Liver (tissue), 9 donors: ENCODE data around the gene ZNF354C. TPM values are rescaled to one million over a fixed set of nuclear protein-coding genes. Genes with fewer than 3 reads are reported as not detected.

Experiments used
- DNase-seq: peaks from one replicate; pipeline ENCODE4 v3.0.0-alpha.2; 2017; ENCODE audit warnings: low spot score
- H3K27ac ChIP-seq, 2 donors: one replicate each; pipeline ENCODE4 v1.7.0; 2013; ENCODE audit warnings: inconsistent platforms in 2 of 2, low read length in 2 of 2, control low read depth in 1 of 2, low read depth in 1 of 2, mild to moderate bottlenecking in 1 of 2
- H3K27me3 ChIP-seq, 4 donors: one replicate each; pipeline versions ENCODE4 v1.6.1 to v1.7.0; 2013; ENCODE audit warnings: low read length in 3 of 4, inconsistent platforms in 1 of 4, mild to moderate bottlenecking in 1 of 4, moderate library complexity in 1 of 4; ENCODE audit not compliant: control insufficient read depth in 4 of 4, insufficient read depth in 4 of 4
- H3K36me3 ChIP-seq, 4 donors: one replicate each; pipeline versions ENCODE4 v1.6.1 to v1.7.0; 2013; ENCODE audit warnings: low read length in 3 of 4, mild to moderate bottlenecking in 3 of 4, low read depth in 1 of 4, moderate library complexity in 1 of 4; ENCODE audit not compliant: control insufficient read depth in 4 of 4, insufficient read depth in 3 of 4
- H3K4me1 ChIP-seq, 4 donors: one replicate each; pipeline versions ENCODE4 v1.6.1 to v1.7.0; 2013; ENCODE audit warnings: low read length in 3 of 4, mild to moderate bottlenecking in 3 of 4, moderate library complexity in 1 of 4; ENCODE audit not compliant: control insufficient read depth in 4 of 4, insufficient read depth in 4 of 4
- H3K4me3 ChIP-seq, 3 donors: one replicate each; pipeline versions ENCODE4 v1.6.1 to v1.7.0; 2013; ENCODE audit warnings: low read length in 3 of 3, control low read depth in 1 of 3, low read depth in 1 of 3, mild to moderate bottlenecking in 1 of 3
- H3K9ac ChIP-seq, 2 donors: one replicate each; pipeline ENCODE4 v1.7.0; 2013; ENCODE audit warnings: low read length in 2 of 2, mild to moderate bottlenecking in 2 of 2, moderate library complexity in 2 of 2, control low read depth in 1 of 2, low read depth in 1 of 2
- H3K9me3 ChIP-seq, 4 donors: one replicate each; pipeline versions ENCODE4 v1.6.1 to v1.7.0; 2013; ENCODE audit warnings: low read length in 3 of 4; ENCODE audit not compliant: control insufficient read depth in 4 of 4
- ATF3 ChIP-seq: IDR thresholded peaks from 2 replicates; pipeline ENCODE4 v1.6.1; 2016; ENCODE audit warnings: antibody characterized with exemption
- CTCF ChIP-seq: fragments of 150-350 bp; IDR thresholded peaks from 2 replicates; pipeline ENCODE4 v1.5.1; 2017; ENCODE audit warnings: improper control_type of control experiment, low read depth, low read length; ENCODE audit not compliant: missing input control
- EGR1 ChIP-seq, 2 donors: IDR thresholded peaks; 2 replicates each; pipeline ENCODE4 v1.6.1; 2016 to 2018; ENCODE audit warnings: antibody characterized with exemption in 2 of 2, low read depth in 2 of 2
- FOXA1 ChIP-seq: IDR thresholded peaks from 2 replicates; pipeline ENCODE4 v1.6.1; 2016; ENCODE audit warnings: antibody characterized with exemption
- FOXA2 ChIP-seq: IDR thresholded peaks from 2 replicates; pipeline ENCODE4 v1.6.1; 2016; ENCODE audit warnings: antibody characterized with exemption
- GABPA ChIP-seq, 2 donors: IDR thresholded peaks in 1 of 2; conservative IDR thresholded peaks in 1 of 2; 2 replicates each; pipeline ENCODE4 v1.6.1; 2016; ENCODE audit warnings: antibody characterized with exemption in 2 of 2, mild to moderate bottlenecking in 1 of 2, moderate library complexity in 1 of 2
- HNF4A ChIP-seq, 2 donors: conservative IDR thresholded peaks; 2 replicates each; pipeline ENCODE4 v1.6.1; 2016; ENCODE audit warnings: antibody characterized with exemption in 2 of 2, mild to moderate bottlenecking in 2 of 2
- HNF4G ChIP-seq: IDR thresholded peaks from 2 replicates; pipeline ENCODE4 v1.6.1; 2016; ENCODE audit warnings: antibody characterized with exemption
- JUND ChIP-seq, 2 donors: IDR thresholded peaks; 2 replicates each; pipeline ENCODE4 v1.6.1; 2016; ENCODE audit warnings: antibody characterized with exemption in 2 of 2
- MAX ChIP-seq: IDR thresholded peaks from 2 replicates; pipeline ENCODE4 v1.6.1; 2016; ENCODE audit warnings: antibody characterized with exemption
- NR2F2 ChIP-seq: IDR thresholded peaks from 2 replicates; pipeline ENCODE4 v1.6.1; 2016; ENCODE audit warnings: antibody characterized with exemption
- RAD21 ChIP-seq, 2 donors: IDR thresholded peaks; 2 replicates each; pipeline ENCODE4 v1.6.1; 2016; ENCODE audit warnings: antibody characterized with exemption in 2 of 2, mild to moderate bottlenecking in 2 of 2
- RXRA ChIP-seq, 2 donors: IDR thresholded peaks; 2 replicates each; pipeline ENCODE4 v1.6.1; 2017 to 2018; ENCODE audit warnings: antibody characterized with exemption in 2 of 2, mild to moderate bottlenecking in 1 of 2
- SP1 ChIP-seq: IDR thresholded peaks from 2 replicates; pipeline ENCODE4 v1.6.1; 2018; ENCODE audit warnings: antibody characterized with exemption, mild to moderate bottlenecking
- TAF1 ChIP-seq: conservative IDR thresholded peaks from 2 replicates; pipeline ENCODE4 v1.6.1; 2016; ENCODE audit warnings: antibody characterized with exemption, mild to moderate bottlenecking
- YY1 ChIP-seq: IDR thresholded peaks from 2 replicates; pipeline ENCODE4 v1.6.1; 2016; ENCODE audit warnings: antibody characterized with exemption, mild to moderate bottlenecking
- ZBTB33 ChIP-seq: IDR thresholded peaks from 2 replicates; pipeline ENCODE4 v1.6.1; 2016; ENCODE audit warnings: antibody characterized with exemption
- WGBS: extraction: QIAGEN DNeasy Blood & Tissue Kit; methylation state at CpG from one replicate; pipeline ENCODE4 v1.1.7; 2013; 5-methylcytosine and 5-hydroxymethylcytosine counted together
- polyA plus RNA-seq, 2 donors: library from polyadenylated mRNA; stranded (reverse) in 1 of 2; unstranded in 1 of 2; fragments of 200-250 nt in 1 of 2; fragments of >200 nt in 1 of 2; fragmentation: Nextera tagmentation in 1 of 2; extraction: Ambion mirVana in 1 of 2; gene quantifications; one replicate each; pipeline versions ENCODE4 v1.2.1 to v1.2.3, GENCODE V29; 2013 to 2015
- total RNA-seq, 2 donors: library from RNA; depleted of rRNA; stranded (reverse); fragments of >200 nt; gene quantifications; one replicate each; pipeline ENCODE4 v1.2.3, GENCODE V29; 2014
- donor health status: healthy.
- donor health status: healthy.
- donor health status: healthy.
- donor health status: healthy.
- donor health status: healthy.

ZNF354C gene
- total and polyA plus RNA-seq, 4 donors = 0.49 to 2.8 (median 1.6) TPM

- TF ChIP-seq MAX = no peak
- TF ChIP-seq TAF1 = no peak
- no peak for TF ChIP-seq RXRA (IDR thresholded peaks at IDR 0.05)
- no peak for TF ChIP-seq ATF3
- TF ChIP-seq YY1 = no peak
- no peak for TF ChIP-seq FOXA1
- no peak for TF ChIP-seq RAD21 (IDR thresholded peaks at IDR 0.05)
- TF ChIP-seq EGR1 (IDR thresholded peaks at IDR 0.05; ENCODE audit: low read depth in 2 of 2) = no peak
- TF ChIP-seq GABPA (IDR thresholded peaks at IDR 0.05 in 1 of 2, conservative IDR thresholded peaks at IDR 0.05 in 1 of 2) = no peak
- no peak for TF ChIP-seq HNF4A (conservative IDR thresholded peaks at IDR 0.05)
- TF ChIP-seq CTCF = no peak
- no peak for TF ChIP-seq FOXA2
- TF ChIP-seq SP1 = no peak
- no peak for TF ChIP-seq JUND (IDR thresholded peaks at IDR 0.05)
- no peak for TF ChIP-seq NR2F2
- no peak for TF ChIP-seq HNF4G
- H3K4me1 ChIP-seq = no peaks in the 10 kb centered on the region
- no peak overlapping the region for H3K9ac ChIP-seq
- H3K36me3 ChIP-seq = peaks cover 0 to 3% (median 0%) of the 10 kb centered on the region in 4 donors
- no peak overlapping the region for H3K27ac ChIP-seq
- no peak overlapping the region for H3K4me3 ChIP-seq
- WGBS = 92% methylated on average over 10 of the region's 10 CpGs
- no peaks in the 10 kb centered on the region for H3K27me3 ChIP-seq
- DNase-seq = no peak
- H3K9me3 ChIP-seq = peaks cover 2 to 11% (median 4%) of the 10 kb centered on the region in 4 donors
Observed at GRCh38 chr5:179128041-179128365, 67.8 kb downstream of the ZNF354C start.

GRCh38 chr5:179128976-179129375, 68.8 kb downstream of the ZNF354C start:
- Histone ChIP-seq H3K9me3 (peaks cover 1 to 9% (median 4%) of the 10 kb centered on the region in 4 donors), H3K27ac (no peak overlapping the region), H3K4me3 (no peak overlapping the region), H3K36me3 (peaks cover 0 to 3% (median 0%) of the 10 kb centered on the region in 4 donors), H3K27me3 (no peaks in the 10 kb centered on the region), H3K9ac (no peak overlapping the region), H3K4me1 (no peaks in the 10 kb centered on the region)
- DNase-seq = no peak
- no peak for TF ChIP-seq ATF3
- no peak for TF ChIP-seq RXRA (IDR thresholded peaks at IDR 0.05)
- no peak for TF ChIP-seq HNF4A (conservative IDR thresholded peaks at IDR 0.05)
- no peak for TF ChIP-seq MAX
- no peak for TF ChIP-seq ZBTB33
- no peak for TF ChIP-seq TAF1
- no peak for TF ChIP-seq GABPA (IDR thresholded peaks at IDR 0.05 in 1 of 2, conservative IDR thresholded peaks at IDR 0.05 in 1 of 2)
- TF ChIP-seq SP1 = no peak
- TF ChIP-seq EGR1 (IDR thresholded peaks at IDR 0.05; ENCODE audit: low read depth in 2 of 2) = no peak
- no peak for TF ChIP-seq FOXA1
- TF ChIP-seq NR2F2 = no peak
- TF ChIP-seq RAD21 (IDR thresholded peaks at IDR 0.05) = no peak
- no peak for TF ChIP-seq CTCF
- TF ChIP-seq JUND (IDR thresholded peaks at IDR 0.05) = no peak
- TF ChIP-seq FOXA2 = no peak
- WGBS = 83% methylated on average over 14 of the region's 14 CpGs
